Activated T-helper 2 cell treated with anti-CD3 and anti-CD28 coated beads, Interferon-gamma antibody, Interleukin-2, Interleukin-4, amounts not matched to agents 10 μg/mL and 5 μg/mL and 100 μg/mL, durations not matched to agents 14 hours and 24 hours and 36 hours (primary cell): ENCODE data around the gene LRRTM4. TPM values are rescaled to one million over a fixed set of nuclear protein-coding genes. Genes with fewer than 3 reads are reported as not detected.

Experiments
- DNase-seq: peaks from one replicate; pipeline ENCODE4 v3.0.0; 2021; ENCODE audit warnings: low spot score
- H3K27ac Mint-ChIP-seq: one replicate; pipeline ENCODE4 v1.8.0; 2021; ENCODE audit warnings: mixed read lengths
- H3K27me3 Mint-ChIP-seq: one replicate; pipeline ENCODE4 v1.8.0; 2021; ENCODE audit warnings: low read depth, mixed read lengths
- H3K36me3 Mint-ChIP-seq: one replicate; pipeline ENCODE4 v1.8.0; 2021; ENCODE audit warnings: low read depth, mixed read lengths
- H3K4me1 Mint-ChIP-seq: one replicate; pipeline ENCODE4 v1.8.0; 2021; ENCODE audit warnings: low read depth, mixed read lengths
- H3K4me3 Mint-ChIP-seq: one replicate; pipeline ENCODE4 v1.8.0; 2021; ENCODE audit warnings: low read depth, mild to moderate bottlenecking, moderate library complexity, mixed read lengths
- H3K9me3 Mint-ChIP-seq: one replicate; pipeline ENCODE4 v1.8.0; 2021; ENCODE audit warnings: mixed read lengths
- intact Hi-C: fragments of 100-400 bp; cut with micrococcal nuclease; formaldehyde crosslinking; loops from one replicate; pipeline ENCODE4 v1.15.1; 2023
- total RNA-seq: library from RNA; stranded (reverse); gene quantifications from 2 replicates; pipeline ENCODE4 v1.2.3, GENCODE V29; 2022

LRRTM4 gene
- total RNA-seq, 1 donor from 2014 or later, result not detected

DNA sequence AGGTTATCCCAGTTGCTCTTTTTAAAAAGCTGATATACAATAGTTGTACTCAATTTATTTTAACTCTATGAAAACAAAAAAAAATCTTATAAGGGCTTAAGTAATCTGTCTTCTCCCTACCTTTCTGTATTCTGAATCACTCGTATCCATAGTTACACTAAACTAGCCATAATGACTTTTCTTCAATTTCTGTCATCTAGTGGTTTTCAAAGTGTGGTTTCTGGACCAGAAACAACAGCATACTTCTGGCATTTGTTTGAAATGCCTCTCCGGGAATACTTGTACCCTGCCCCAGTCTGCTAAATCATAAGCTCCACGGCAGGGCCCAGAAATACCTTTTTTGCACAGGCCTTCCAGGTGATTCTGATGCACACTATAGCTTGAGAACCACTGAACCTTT is 253.6 kb downstream of the LRRTM4 start:
- Mint-ChIP-seq H3K4me1 (no peaks in the 10 kb centered on the region), H3K4me3 (no peak overlapping the region), H3K27me3 (no peaks in the 10 kb centered on the region), H3K27ac (no peak overlapping the region), H3K36me3 (no peaks in the 10 kb centered on the region), H3K9me3 (peaks cover 55% of the 10 kb centered on the region)
- DNase-seq, result no peak
- intact Hi-C loops, result no loop called here

DNA sequence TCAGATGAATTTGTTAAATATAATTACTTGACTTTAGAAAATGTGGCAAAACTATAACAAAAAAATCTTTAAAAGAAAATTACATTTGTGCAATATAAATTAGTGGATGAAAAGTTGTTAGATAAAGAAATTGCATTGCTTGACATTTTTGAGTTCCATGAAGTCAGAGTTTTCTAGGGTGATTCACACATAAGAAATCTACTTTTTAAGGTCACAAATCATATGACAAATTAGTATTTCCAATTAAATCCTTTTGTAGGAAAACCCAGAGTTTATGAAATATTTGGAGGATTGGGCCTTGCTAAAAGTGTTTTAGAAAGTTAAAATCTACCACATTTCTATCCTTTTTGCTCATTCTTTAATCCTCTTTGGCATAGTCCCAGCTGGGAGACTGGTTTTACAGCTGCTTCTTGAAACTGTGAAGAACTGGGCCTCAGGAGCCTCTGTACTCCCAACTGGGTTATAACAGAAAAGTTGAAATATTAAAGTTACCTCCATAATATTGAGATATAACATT is 289.2 kb downstream of the LRRTM4 start:
- Mint-ChIP-seq H3K27ac (no peak overlapping the region), H3K4me1 (no peaks in the 10 kb centered on the region), H3K4me3 (no peak overlapping the region), H3K9me3 (peaks cover 43% of the 10 kb centered on the region), H3K27me3 (no peaks in the 10 kb centered on the region), H3K36me3 (no peaks in the 10 kb centered on the region)
- intact Hi-C loops, result no loop called here
- no peak for DNase-seq

DNA sequence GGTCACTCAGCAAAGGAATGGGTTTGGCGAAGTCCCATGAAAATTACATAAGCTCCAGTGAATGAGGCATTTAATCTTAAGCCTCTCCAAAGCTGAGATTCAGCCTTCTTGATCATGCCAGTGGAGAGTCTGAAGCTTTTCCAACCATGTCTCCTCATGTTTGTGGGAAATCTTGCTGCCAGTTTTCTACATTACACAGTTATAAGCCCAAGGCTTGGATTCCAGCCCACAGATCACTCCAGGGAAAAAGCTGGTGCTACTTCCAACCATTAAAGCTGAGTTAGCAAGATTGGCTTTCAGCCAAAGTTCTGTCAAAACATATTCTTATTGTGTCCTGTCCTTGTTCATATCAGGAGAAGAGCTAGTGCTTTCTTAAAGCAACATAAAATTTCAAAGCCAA is 293.8 kb downstream of the LRRTM4 start:
- H3K36me3 Mint-ChIP-seq, result no peaks in the 10 kb centered on the region
- DNase-seq, result no peak
- H3K27me3 Mint-ChIP-seq, result no peaks in the 10 kb centered on the region
- intact Hi-C loops, result no loop called here
- H3K4me1 Mint-ChIP-seq, result no peaks in the 10 kb centered on the region
- H3K9me3 Mint-ChIP-seq, result peaks cover 23% of the 10 kb centered on the region
- no peak overlapping the region for H3K27ac Mint-ChIP-seq
- H3K4me3 Mint-ChIP-seq, result no peak overlapping the region

DNA sequence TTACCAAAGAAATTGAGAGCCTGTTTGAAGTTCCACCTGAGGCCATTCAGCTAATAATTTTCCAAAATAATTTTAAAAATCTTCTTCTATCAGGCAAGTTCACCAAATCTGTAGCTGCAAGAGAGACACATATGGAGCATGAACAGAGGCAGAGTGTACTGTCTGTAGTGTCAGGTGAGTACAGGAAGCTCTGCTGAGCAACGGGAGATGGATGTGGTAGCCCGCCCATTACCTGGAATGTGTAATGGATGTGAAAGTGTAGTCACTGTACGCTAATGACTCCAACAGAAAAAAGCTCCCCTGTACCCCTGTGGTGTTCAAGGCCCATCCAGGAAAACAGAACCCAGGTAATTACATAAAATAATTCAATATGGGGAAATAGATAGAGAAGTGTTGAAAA is 311.5 kb downstream of the LRRTM4 start:
- Mint-ChIP-seq H3K4me3 (no peak overlapping the region), H3K36me3 (no peaks in the 10 kb centered on the region), H3K4me1 (no peaks in the 10 kb centered on the region), H3K27ac (no peak overlapping the region), H3K27me3 (no peaks in the 10 kb centered on the region), H3K9me3 (peaks cover 19% of the 10 kb centered on the region)
- DNase-seq, result no peak
- intact Hi-C loops, result no loop called here

DNA sequence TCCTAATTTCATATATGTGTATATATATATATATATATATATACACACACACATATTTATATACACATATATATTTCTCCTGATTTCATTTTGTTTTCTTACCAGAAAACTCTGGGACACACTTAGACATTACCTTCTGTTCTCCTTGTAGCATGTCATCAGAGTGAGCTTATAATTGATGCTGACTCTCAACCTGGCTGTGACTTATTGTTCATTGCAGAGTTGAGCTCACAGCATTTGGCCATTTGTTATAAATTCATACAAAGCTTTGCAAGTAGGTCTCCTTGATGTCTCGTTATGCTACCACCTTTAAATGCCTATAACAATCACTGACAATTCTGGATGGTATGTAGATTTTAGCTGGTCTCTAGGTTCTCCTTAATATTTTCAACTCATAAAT is 314.8 kb downstream of the LRRTM4 start:
- Mint-ChIP-seq H3K4me3 (no peak overlapping the region), H3K27me3 (no peaks in the 10 kb centered on the region), H3K4me1 (no peaks in the 10 kb centered on the region), H3K27ac (no peak overlapping the region), H3K36me3 (no peaks in the 10 kb centered on the region), H3K9me3 (peaks cover 31% of the 10 kb centered on the region)
- DNase-seq, result no peak
- intact Hi-C loops, result no loop called here

DNA sequence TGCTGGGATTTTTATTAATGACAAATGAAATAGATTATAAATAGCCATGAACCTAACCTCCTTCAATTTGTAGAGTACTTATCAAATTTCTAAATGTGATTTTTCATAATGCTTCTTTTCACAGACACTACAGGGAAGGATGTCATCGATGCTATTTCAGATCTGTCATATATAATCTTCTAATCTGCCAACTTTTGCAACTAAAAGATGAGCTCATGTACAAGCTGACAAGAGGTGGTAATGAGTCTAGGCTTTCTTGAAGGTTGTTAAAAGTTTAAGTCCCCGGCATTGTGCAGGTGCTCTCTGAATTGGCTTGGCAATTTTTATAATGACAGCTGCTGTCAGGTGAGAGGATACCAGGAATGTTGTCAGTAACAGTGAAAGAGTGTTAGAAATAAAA is 320.4 kb downstream of the LRRTM4 start:
- no peaks in the 10 kb centered on the region for H3K27me3 Mint-ChIP-seq
- peaks cover 17% of the 10 kb centered on the region for H3K9me3 Mint-ChIP-seq
- H3K4me1 Mint-ChIP-seq, result no peaks in the 10 kb centered on the region
- H3K36me3 Mint-ChIP-seq, result no peaks in the 10 kb centered on the region
- intact Hi-C loops, result no loop called here
- H3K27ac Mint-ChIP-seq, result no peak overlapping the region
- no peak overlapping the region for H3K4me3 Mint-ChIP-seq
- DNase-seq, result no peak

DNA sequence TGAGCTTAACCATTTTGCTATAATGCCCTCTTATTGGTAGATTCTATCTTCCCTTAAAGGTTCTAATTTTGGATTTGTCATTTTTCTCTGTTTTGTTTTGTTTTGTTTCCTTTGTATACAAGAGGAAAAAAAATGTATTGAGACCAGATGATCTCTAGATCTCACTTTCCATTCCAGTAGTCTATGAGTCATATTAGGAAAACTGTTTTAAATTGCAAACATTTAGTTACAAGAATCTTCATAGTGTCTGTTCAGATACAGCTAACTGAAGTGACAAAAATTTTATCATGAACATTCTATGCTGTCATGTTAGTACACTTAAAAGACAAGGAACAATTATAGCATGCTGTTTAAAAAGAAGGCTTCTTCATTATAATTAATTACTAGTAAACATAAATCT is 322.8 kb downstream of the LRRTM4 start:
- Mint-ChIP-seq H3K27me3 (no peaks in the 10 kb centered on the region), H3K9me3 (peaks cover 13% of the 10 kb centered on the region), H3K4me1 (no peaks in the 10 kb centered on the region), H3K4me3 (no peak overlapping the region), H3K27ac (no peak overlapping the region), H3K36me3 (no peaks in the 10 kb centered on the region)
- intact Hi-C loops, result no loop called here
- DNase-seq, result no peak

DNA sequence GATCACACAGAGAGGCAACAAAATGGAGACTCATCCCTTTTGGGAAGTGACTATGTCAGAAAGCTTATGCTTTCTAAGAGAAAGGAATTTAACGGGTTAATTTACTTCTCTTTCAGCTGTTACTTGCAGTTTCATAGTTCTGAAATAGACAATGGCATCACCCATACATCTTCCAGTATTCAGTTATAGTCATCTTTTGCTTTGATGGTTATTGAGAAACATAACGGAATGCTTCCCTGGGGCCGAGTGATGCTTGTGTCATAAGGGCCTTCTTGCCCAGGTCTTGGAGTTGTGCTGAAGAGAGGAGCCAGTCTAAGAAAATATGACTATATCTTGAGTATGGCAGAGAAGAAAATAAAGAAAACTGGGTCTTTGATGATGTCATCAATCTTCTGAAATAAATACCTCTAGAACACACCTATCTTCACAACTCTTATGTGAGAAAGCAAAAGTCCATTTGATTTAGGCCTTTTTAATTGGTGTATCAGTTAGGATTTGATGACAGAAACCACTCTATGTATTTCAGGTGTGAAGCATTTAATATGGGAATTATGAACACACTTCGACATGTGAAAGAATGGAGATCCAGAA is 328.2 kb downstream of the LRRTM4 start:
- Mint-ChIP-seq H3K36me3 (no peaks in the 10 kb centered on the region), H3K4me1 (no peaks in the 10 kb centered on the region), H3K4me3 (no peak overlapping the region), H3K27me3 (no peaks in the 10 kb centered on the region), H3K27ac (no peak overlapping the region), H3K9me3 (peaks cover 10% of the 10 kb centered on the region)
- DNase-seq, result no peak
- intact Hi-C loops, result no loop called here

DNA sequence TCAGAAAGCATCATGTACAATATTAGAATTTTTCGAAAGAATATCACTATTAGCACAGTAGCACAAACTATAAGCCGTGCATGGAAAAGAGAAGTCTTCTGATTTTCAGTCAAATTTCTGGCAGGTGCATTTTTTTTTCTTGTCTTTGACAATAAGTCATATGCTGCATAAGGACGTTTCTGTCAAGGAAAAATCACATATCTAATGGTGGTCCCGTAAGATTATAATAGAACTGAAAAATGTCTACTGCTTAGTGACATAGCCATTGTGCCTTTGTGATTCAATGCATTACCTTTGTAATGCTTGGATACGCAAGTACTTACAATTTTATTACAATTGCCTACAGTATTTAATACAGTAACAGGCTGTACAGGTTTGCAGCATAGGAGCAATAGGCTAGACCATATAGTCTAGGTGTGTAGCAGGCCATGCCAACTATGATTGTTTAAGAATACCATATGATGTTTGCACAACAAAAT is 329.3 kb downstream of the LRRTM4 start:
- Mint-ChIP-seq H3K4me1 (no peaks in the 10 kb centered on the region), H3K36me3 (no peaks in the 10 kb centered on the region), H3K9me3 (peaks cover 19% of the 10 kb centered on the region), H3K4me3 (no peak overlapping the region), H3K27me3 (no peaks in the 10 kb centered on the region), H3K27ac (no peak overlapping the region)
- intact Hi-C loops, result no loop called here
- DNase-seq, result no peak

DNA sequence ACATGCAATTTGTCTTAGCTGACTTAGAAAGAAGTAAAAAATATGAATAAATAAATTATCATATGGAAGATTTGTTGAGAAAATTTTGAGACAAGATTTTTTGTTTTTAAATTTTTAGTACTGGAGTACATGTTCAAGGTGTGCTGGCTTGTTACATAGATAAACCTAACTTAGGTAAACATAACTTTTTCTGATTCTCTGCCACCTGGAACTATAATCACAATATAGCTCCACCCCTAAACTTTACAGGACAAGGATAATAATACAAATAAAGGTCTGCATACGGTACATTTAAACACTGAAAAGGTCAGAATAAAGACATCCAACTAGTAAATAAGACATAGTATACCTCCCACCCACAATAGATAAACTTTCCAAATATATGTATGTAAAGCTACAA is 330.5 kb downstream of the LRRTM4 start:
- no peaks in the 10 kb centered on the region for H3K4me1 Mint-ChIP-seq
- H3K27me3 Mint-ChIP-seq, result no peaks in the 10 kb centered on the region
- H3K27ac Mint-ChIP-seq, result no peak overlapping the region

DNA sequence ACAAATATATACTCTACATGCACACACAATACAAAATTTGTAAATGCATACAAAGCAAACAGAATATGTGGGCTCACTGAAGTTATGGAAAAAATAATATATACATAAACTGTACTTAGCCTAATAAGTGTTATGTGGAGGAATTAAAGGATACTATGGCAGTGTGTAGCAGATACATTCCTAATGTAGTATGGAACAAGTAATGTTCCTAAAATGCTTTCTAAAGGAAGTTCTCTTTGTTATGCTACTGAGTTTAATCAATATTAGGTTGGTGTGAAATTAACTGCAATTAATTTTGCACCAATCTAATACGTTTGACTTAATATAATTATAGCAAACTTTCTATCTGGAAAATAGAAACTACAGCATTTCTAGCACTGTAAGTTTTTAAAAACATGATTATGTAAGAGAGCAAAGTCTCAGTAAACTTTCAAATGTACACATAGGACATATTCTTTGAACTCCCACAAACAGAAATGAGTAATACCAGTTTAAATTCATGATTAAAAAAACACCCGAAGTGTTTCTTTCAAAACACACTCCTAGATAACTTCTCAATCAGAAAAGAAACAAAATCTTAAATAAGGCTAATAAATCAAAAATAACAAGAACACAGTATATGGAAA is 331.3 kb downstream of the LRRTM4 start:
- DNase-seq, result no peak
- Mint-ChIP-seq H3K36me3 (no peaks in the 10 kb centered on the region), H3K27ac (no peak overlapping the region), H3K27me3 (no peaks in the 10 kb centered on the region), H3K4me3 (no peak overlapping the region), H3K9me3 (peaks cover 20% of the 10 kb centered on the region), H3K4me1 (no peaks in the 10 kb centered on the region)
- intact Hi-C loops, result no loop called here

More for the DNA sequence above, 330.5 kb downstream of the LRRTM4 start:
- Mint-ChIP-seq H3K36me3 (no peaks in the 10 kb centered on the region), H3K4me3 (no peak overlapping the region), H3K9me3 (peaks cover 19% of the 10 kb centered on the region)
- no peak for DNase-seq
- intact Hi-C loops, result no loop called here

DNA sequence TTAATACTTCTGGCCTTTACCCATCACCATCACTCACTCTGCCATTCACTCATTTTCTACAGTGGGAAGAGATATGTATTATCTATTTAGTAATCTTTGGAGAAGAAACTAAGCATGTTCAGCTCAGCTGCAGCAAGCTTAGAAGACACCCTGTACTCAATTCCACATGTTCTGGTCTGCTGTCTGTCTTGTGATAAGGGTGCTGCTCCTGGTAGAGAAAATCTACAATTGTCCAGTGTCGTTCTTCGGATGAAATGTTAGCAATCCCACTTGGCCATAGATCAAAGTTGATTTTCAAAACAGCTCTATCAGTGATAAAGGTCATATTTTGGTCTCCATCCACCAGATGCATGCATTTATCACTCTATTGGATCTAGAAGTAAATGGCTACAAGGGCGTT is 337.1 kb downstream of the LRRTM4 start:
- intact Hi-C loops, result no loop called here
- H3K9me3 Mint-ChIP-seq, result peaks cover 52% of the 10 kb centered on the region
- DNase-seq, result no peak
- H3K27me3 Mint-ChIP-seq, result no peaks in the 10 kb centered on the region
- no peak overlapping the region for H3K27ac Mint-ChIP-seq
- no peaks in the 10 kb centered on the region for H3K4me1 Mint-ChIP-seq
- no peak overlapping the region for H3K4me3 Mint-ChIP-seq
- H3K36me3 Mint-ChIP-seq, result no peaks in the 10 kb centered on the region

DNA sequence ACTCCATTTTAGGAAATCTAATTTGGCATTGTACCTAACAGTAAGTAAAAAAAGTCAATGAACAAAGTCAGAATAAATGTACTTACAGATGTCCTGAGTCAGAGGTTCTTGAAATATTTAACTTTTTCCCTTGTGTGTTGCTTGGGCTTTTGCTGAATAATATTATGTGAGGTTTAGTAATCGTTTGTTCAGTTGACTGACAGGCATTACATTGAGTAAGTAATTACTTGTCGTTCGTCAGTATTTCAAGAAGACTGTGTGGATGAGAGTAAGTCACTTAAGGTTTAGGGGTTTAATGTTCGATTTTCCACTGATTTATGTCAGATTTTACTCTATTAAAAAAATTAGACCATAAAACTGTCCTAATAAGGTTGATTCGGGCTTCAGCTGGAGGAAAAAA is 342.9 kb downstream of the LRRTM4 start:
- no peaks in the 10 kb centered on the region for H3K4me1 Mint-ChIP-seq
- H3K9me3 Mint-ChIP-seq, result peaks cover 36% of the 10 kb centered on the region
- no peak for DNase-seq
- intact Hi-C loops, result no loop called here
- no peak overlapping the region for H3K4me3 Mint-ChIP-seq
- H3K27ac Mint-ChIP-seq, result no peak overlapping the region
- no peaks in the 10 kb centered on the region for H3K27me3 Mint-ChIP-seq
- no peaks in the 10 kb centered on the region for H3K36me3 Mint-ChIP-seq
